ENCODE measurements around the gene CDK5RAP3. TPM values are rescaled to one million over a fixed set of nuclear protein-coding genes. Genes with fewer than 3 reads are reported as not detected.

CDK5RAP3 gene
- polyA plus RNA-seq, 2 donors, result 103 to 217 TPM

- peaks cover 0 to 4% of the 10 kb centered on the region in 2 donors for H3K36me3 ChIP-seq (ENCODE audit: control insufficient read depth in 2 of 2, insufficient read depth in 2 of 2, low read length in 1 of 2)
- 35 to 44% methylated on average over 15 of the region's 15 CpGs for WGBS, 2 donors
- no peaks in the 10 kb centered on the region for H3K9me3 ChIP-seq (ENCODE audit: control insufficient read depth in 2 of 2, insufficient read depth in 1 of 2, low read depth in 1 of 2, low read length in 1 of 2)
- H3K27ac ChIP-seq (ENCODE audit: low read depth in 2 of 2, low read length in 1 of 2), result peak overlapping the region; percentile 21 to 26
- H3K27me3 ChIP-seq (ENCODE audit: control insufficient read depth in 1 of 2, insufficient read depth in 2 of 2, low read length in 2 of 2), result no peaks in the 10 kb centered on the region
- H3K4me1 ChIP-seq (ENCODE audit: control insufficient read depth in 2 of 2, insufficient read depth in 2 of 2, low read length in 1 of 2), result peaks cover 0 to 14% of the 10 kb centered on the region in 2 donors
- H3K4me3 ChIP-seq (ENCODE audit: low read depth in 1 of 2, low read length in 2 of 2), result peak overlapping the region in 1 of 2 donors; percentile 28
These were observed 786 bp upstream of the CDK5RAP3 start for GRCh38 chr17:47969930-47970724.

GRCh38 chr17:47973541-47973940, 2.6 kb downstream of the CDK5RAP3 start:
- WGBS, 2 donors, result 94 to 95% methylated on average over 8 of the region's 8 CpGs
- H3K9me3 ChIP-seq (ENCODE audit: control insufficient read depth in 2 of 2, insufficient read depth in 1 of 2, low read depth in 1 of 2, low read length in 1 of 2), result no peaks in the 10 kb centered on the region
- peaks cover 10 to 20% of the 10 kb centered on the region in 2 donors for H3K36me3 ChIP-seq (ENCODE audit: control insufficient read depth in 2 of 2, insufficient read depth in 2 of 2, low read length in 1 of 2)
- no peak overlapping the region for H3K4me3 ChIP-seq (ENCODE audit: low read depth in 1 of 2, low read length in 2 of 2)
- peaks cover 0 to 4% of the 10 kb centered on the region in 2 donors for H3K4me1 ChIP-seq (ENCODE audit: control insufficient read depth in 2 of 2, insufficient read depth in 2 of 2, low read length in 1 of 2)
- no peaks in the 10 kb centered on the region for H3K27me3 ChIP-seq (ENCODE audit: control insufficient read depth in 1 of 2, insufficient read depth in 2 of 2, low read length in 2 of 2)
- no peak overlapping the region for H3K27ac ChIP-seq (ENCODE audit: low read depth in 2 of 2, low read length in 1 of 2)

- H3K4me3 ChIP-seq (ENCODE audit: low read depth in 1 of 2, low read length in 2 of 2), result no peak overlapping the region
- WGBS, 2 donors, result 77 to 86% methylated on average over 14 to 15 of the region's 15 CpGs
- H3K4me1 ChIP-seq (ENCODE audit: control insufficient read depth in 2 of 2, insufficient read depth in 2 of 2, low read length in 1 of 2), result peaks cover 0 to 2% of the 10 kb centered on the region in 2 donors
- no peaks in the 10 kb centered on the region for H3K9me3 ChIP-seq (ENCODE audit: control insufficient read depth in 2 of 2, insufficient read depth in 1 of 2, low read depth in 1 of 2, low read length in 1 of 2)
- H3K36me3 ChIP-seq (ENCODE audit: control insufficient read depth in 2 of 2, insufficient read depth in 2 of 2, low read length in 1 of 2), result peaks cover 15 to 31% of the 10 kb centered on the region in 2 donors
- H3K27me3 ChIP-seq (ENCODE audit: control insufficient read depth in 1 of 2, insufficient read depth in 2 of 2, low read length in 2 of 2), result no peaks in the 10 kb centered on the region
- no peak overlapping the region for H3K27ac ChIP-seq (ENCODE audit: low read depth in 2 of 2, low read length in 1 of 2)
These were observed 4.4 kb downstream of the CDK5RAP3 start for GRCh38 chr17:47975189-47975822.

- WGBS, 2 donors, result 92 to 93% methylated on average over 10 of the region's 10 CpGs
- Histone ChIP-seq H3K4me3 (ENCODE audit: low read depth in 1 of 2, low read length in 2 of 2) (no peak overlapping the region), H3K27me3 (ENCODE audit: control insufficient read depth in 1 of 2, insufficient read depth in 2 of 2, low read length in 2 of 2) (no peaks in the 10 kb centered on the region), H3K4me1 (ENCODE audit: control insufficient read depth in 2 of 2, insufficient read depth in 2 of 2, low read length in 1 of 2) (no peaks in the 10 kb centered on the region), H3K9me3 (ENCODE audit: control insufficient read depth in 2 of 2, insufficient read depth in 1 of 2, low read depth in 1 of 2, low read length in 1 of 2) (no peaks in the 10 kb centered on the region), H3K36me3 (ENCODE audit: control insufficient read depth in 2 of 2, insufficient read depth in 2 of 2, low read length in 1 of 2) (peaks cover 18 to 36% of the 10 kb centered on the region in 2 donors), H3K27ac (ENCODE audit: low read depth in 2 of 2, low read length in 1 of 2) (no peak overlapping the region)
These were observed 4.9 kb downstream of the CDK5RAP3 start for GRCh38 chr17:47975823-47976205.

- no peak overlapping the region for H3K4me3 ChIP-seq (ENCODE audit: low read depth in 1 of 2, low read length in 2 of 2)
- no peaks in the 10 kb centered on the region for H3K27me3 ChIP-seq (ENCODE audit: control insufficient read depth in 1 of 2, insufficient read depth in 2 of 2, low read length in 2 of 2)
- 29% methylated on average over 7 of the region's 7 CpGs for WGBS, 2 donors
- no peak overlapping the region for H3K27ac ChIP-seq (ENCODE audit: low read depth in 2 of 2, low read length in 1 of 2)
- peaks cover 23 to 56% of the 10 kb centered on the region in 2 donors for H3K36me3 ChIP-seq (ENCODE audit: control insufficient read depth in 2 of 2, insufficient read depth in 2 of 2, low read length in 1 of 2)
- no peaks in the 10 kb centered on the region for H3K9me3 ChIP-seq (ENCODE audit: control insufficient read depth in 2 of 2, insufficient read depth in 1 of 2, low read depth in 1 of 2, low read length in 1 of 2)
- H3K4me1 ChIP-seq (ENCODE audit: control insufficient read depth in 2 of 2, insufficient read depth in 2 of 2, low read length in 1 of 2), result no peaks in the 10 kb centered on the region
These were observed 7.4 kb downstream of the CDK5RAP3 start for GRCh38 chr17:47978324-47978723.

- no peak overlapping the region for H3K4me3 ChIP-seq (ENCODE audit: low read depth in 1 of 2, low read length in 2 of 2)
- peaks cover 21 to 48% of the 10 kb centered on the region in 2 donors for H3K36me3 ChIP-seq (ENCODE audit: control insufficient read depth in 2 of 2, insufficient read depth in 2 of 2, low read length in 1 of 2)
- no peak overlapping the region for H3K27ac ChIP-seq (ENCODE audit: low read depth in 2 of 2, low read length in 1 of 2)
- no peaks in the 10 kb centered on the region for H3K9me3 ChIP-seq (ENCODE audit: control insufficient read depth in 2 of 2, insufficient read depth in 1 of 2, low read depth in 1 of 2, low read length in 1 of 2)
- H3K27me3 ChIP-seq (ENCODE audit: control insufficient read depth in 1 of 2, insufficient read depth in 2 of 2, low read length in 2 of 2), result no peaks in the 10 kb centered on the region
- no peaks in the 10 kb centered on the region for H3K4me1 ChIP-seq (ENCODE audit: control insufficient read depth in 2 of 2, insufficient read depth in 2 of 2, low read length in 1 of 2)
These were observed 9.6 kb downstream of the CDK5RAP3 start for GRCh38 chr17:47980541-47980940.

GRCh38 chr17:47981462-47981861, 10.5 kb downstream of the CDK5RAP3 start:
- H3K27me3 ChIP-seq (ENCODE audit: control insufficient read depth in 1 of 2, insufficient read depth in 2 of 2, low read length in 2 of 2), result no peaks in the 10 kb centered on the region
- WGBS, 2 donors, result 90% methylated on average over 9 of the region's 9 CpGs
- H3K36me3 ChIP-seq (ENCODE audit: control insufficient read depth in 2 of 2, insufficient read depth in 2 of 2, low read length in 1 of 2), result peaks cover 15 to 42% of the 10 kb centered on the region in 2 donors
- H3K4me3 ChIP-seq (ENCODE audit: low read depth in 1 of 2, low read length in 2 of 2), result no peak overlapping the region
- H3K9me3 ChIP-seq (ENCODE audit: control insufficient read depth in 2 of 2, insufficient read depth in 1 of 2, low read depth in 1 of 2, low read length in 1 of 2), result no peaks in the 10 kb centered on the region
- no peaks in the 10 kb centered on the region for H3K4me1 ChIP-seq (ENCODE audit: control insufficient read depth in 2 of 2, insufficient read depth in 2 of 2, low read length in 1 of 2)
- H3K27ac ChIP-seq (ENCODE audit: low read depth in 2 of 2, low read length in 1 of 2), result no peak overlapping the region

GRCh38 chr17:47982091-47982617, 11.2 kb downstream of the CDK5RAP3 start:
- no peaks in the 10 kb centered on the region for H3K9me3 ChIP-seq (ENCODE audit: control insufficient read depth in 2 of 2, insufficient read depth in 1 of 2, low read depth in 1 of 2, low read length in 1 of 2)
- no peak overlapping the region for H3K4me3 ChIP-seq (ENCODE audit: low read depth in 1 of 2, low read length in 2 of 2)
- no peaks in the 10 kb centered on the region for H3K27me3 ChIP-seq (ENCODE audit: control insufficient read depth in 1 of 2, insufficient read depth in 2 of 2, low read length in 2 of 2)
- 65 to 71% methylated on average over 14 of the region's 14 CpGs for WGBS, 2 donors
- no peak overlapping the region for H3K27ac ChIP-seq (ENCODE audit: low read depth in 2 of 2, low read length in 1 of 2)
- H3K4me1 ChIP-seq (ENCODE audit: control insufficient read depth in 2 of 2, insufficient read depth in 2 of 2, low read length in 1 of 2), result peaks cover under 1 to 1% of the 10 kb centered on the region in 2 donors
- H3K36me3 ChIP-seq (ENCODE audit: control insufficient read depth in 2 of 2, insufficient read depth in 2 of 2, low read length in 1 of 2), result peaks cover 15 to 42% of the 10 kb centered on the region in 2 donors

- peaks cover 15 to 37% of the 10 kb centered on the region in 2 donors for H3K36me3 ChIP-seq (ENCODE audit: control insufficient read depth in 2 of 2, insufficient read depth in 2 of 2, low read length in 1 of 2)
- peaks cover 3% of the 10 kb centered on the region in 2 donors for H3K4me1 ChIP-seq (ENCODE audit: control insufficient read depth in 2 of 2, insufficient read depth in 2 of 2, low read length in 1 of 2)
- WGBS, 2 donors, result 80 to 82% methylated on average over 9 of the region's 9 CpGs
- H3K27me3 ChIP-seq (ENCODE audit: control insufficient read depth in 1 of 2, insufficient read depth in 2 of 2, low read length in 2 of 2), result no peaks in the 10 kb centered on the region
- H3K27ac ChIP-seq (ENCODE audit: low read depth in 2 of 2, low read length in 1 of 2), result no peak overlapping the region
- no peak overlapping the region for H3K4me3 ChIP-seq (ENCODE audit: low read depth in 1 of 2, low read length in 2 of 2)
- H3K9me3 ChIP-seq (ENCODE audit: control insufficient read depth in 2 of 2, insufficient read depth in 1 of 2, low read depth in 1 of 2, low read length in 1 of 2), result no peaks in the 10 kb centered on the region
These were observed 11.9 kb downstream of the CDK5RAP3 start for GRCh38 chr17:47982645-47983390.

All from esophagus (tissue), 2 donors.